Measurements from ENCODE around the gene EVC.

EVC gene

GRCh38 chr4:5815641-5816040, 104.6 kb downstream of the EVC start:
- Histone ChIP-seq H3K4me1 (peaks cover 0 to 4% (median 0%) of the 10 kb centered on the region in 10 experiments; a peak in 4 of 20 replicates), H3K4me3 (no peak overlapping the region), H3K9ac (no peak overlapping the region), H3K27ac (no peak overlapping the region), H3K36me3 (peaks cover 24 to 86% (median 70%) of the 10 kb centered on the region in 11 experiments), H3K27me3 (no peaks in the 10 kb centered on the region), H3K4me2 (no peak overlapping the region), H4K20me1 (peaks cover 0 to 58% (median 8%) of the 10 kb centered on the region in 11 experiments; a peak in 12 of 22 replicates), H3K9me3 (replicated peaks in 1 of 11) (peaks cover 0 to 3% (median 0%) of the 10 kb centered on the region in 11 experiments; a peak in 1 of 22 replicates)
- no peak for TF ChIP-seq Cebpa-rat (IDR thresholded peaks at IDR 0.05)

- Histone ChIP-seq H3K4me2 (no peak overlapping the region), H4K20me1 (peaks cover 0 to 56% (median 8%) of the 10 kb centered on the region in 11 experiments; a peak in 12 of 22 replicates), H3K9ac (no peak overlapping the region), H3K27ac (no peak overlapping the region), H3K27me3 (no peaks in the 10 kb centered on the region), H3K9me3 (replicated peaks in 1 of 11) (no peaks in the 10 kb centered on the region), H3K4me3 (no peak overlapping the region), H3K4me1 (peaks cover 0 to 4% (median 0%) of the 10 kb centered on the region in 10 experiments; a peak in 4 of 20 replicates), H3K36me3 (peaks cover 19 to 86% (median 70%) of the 10 kb centered on the region in 11 experiments)
- TF ChIP-seq Cebpa-rat (IDR thresholded peaks at IDR 0.05) = no peak
These were observed 105.1 kb downstream of the EVC start for GRCh38 chr4:5816101-5816500.

- H4K20me1 ChIP-seq = peaks cover 0 to 59% (median 8%) of the 10 kb centered on the region in 11 experiments; a peak in 12 of 22 replicates
- no peak for TF ChIP-seq Cebpa-rat (IDR thresholded peaks at IDR 0.05)
- H3K27me3 ChIP-seq = no peaks in the 10 kb centered on the region
- no peak overlapping the region for H3K27ac ChIP-seq
- H3K4me2 ChIP-seq = no peak overlapping the region
- no peaks in the 10 kb centered on the region for H3K9me3 ChIP-seq (replicated peaks in 1 of 11)
- H3K36me3 ChIP-seq = peaks cover 15 to 86% (median 70%) of the 10 kb centered on the region in 11 experiments
- H3K4me1 ChIP-seq = peaks cover 0 to 9% (median 3%) of the 10 kb centered on the region in 10 experiments; a peak in 11 of 20 replicates
- H3K4me3 ChIP-seq = no peak overlapping the region
- no peak overlapping the region for H3K9ac ChIP-seq
These were observed 105.9 kb downstream of the EVC start for GRCh38 chr4:5816851-5817375.

GRCh38 chr4:5821665-5822358, 110.8 kb downstream of the EVC start:
- Histone ChIP-seq H3K9me3 (replicated peaks in 1 of 11) (no peaks in the 10 kb centered on the region), H3K27me3 (no peaks in the 10 kb centered on the region), H3K36me3 (peaks cover 15 to 89% (median 77%) of the 10 kb centered on the region in 11 experiments), H4K20me1 (peaks cover 2 to 66% (median 20%) of the 10 kb centered on the region in 11 experiments; a peak in 18 of 22 replicates), H3K4me1 (peaks cover 26 to 54% (median 52%) of the 10 kb centered on the region in 10 experiments), H3K4me3 (no peak overlapping the region), H3K4me2 (peak overlapping the region in 8 of 11 experiments; percentile 49 to 97 (median 88); a peak in 13 of 22 replicates), H3K27ac (no peak overlapping the region), H3K9ac (no peak overlapping the region)
- no peak for TF ChIP-seq Cebpa-rat (IDR thresholded peaks at IDR 0.05)

GRCh38 chr4:5822619-5823018, 111.6 kb downstream of the EVC start:
- Histone ChIP-seq H3K9me3 (replicated peaks in 1 of 11) (no peaks in the 10 kb centered on the region), H3K4me1 (peaks cover 34 to 62% (median 60%) of the 10 kb centered on the region in 10 experiments), H4K20me1 (peaks cover 4 to 68% (median 28%) of the 10 kb centered on the region in 11 experiments; a peak in 18 of 22 replicates), H3K36me3 (peaks cover 12 to 81% (median 68%) of the 10 kb centered on the region in 11 experiments), H3K27ac (peak overlapping the region in 3 of 11 experiments; percentile 8 to 44 (median 18); a peak in 4 of 22 replicates), H3K4me2 (peak overlapping the region in 9 of 11 experiments; percentile 44 to 97 (median 84); a peak in 18 of 22 replicates), H3K9ac (0 out of 22 replicates have a peak overlapping the region, but pooled peaks of 2 of the 11 experiments have one; percentile 0 to 13), H3K27me3 (no peaks in the 10 kb centered on the region), H3K4me3 (no peak overlapping the region)
- no peak for TF ChIP-seq Cebpa-rat (IDR thresholded peaks at IDR 0.05)

- Histone ChIP-seq H3K4me1 (peaks cover 44 to 72% (median 70%) of the 10 kb centered on the region in 10 experiments), H3K4me2 (peak overlapping the region; percentile 15 to 97 (median 67); a peak in 19 of 22 replicates), H4K20me1 (peaks cover 4 to 79% (median 35%) of the 10 kb centered on the region in 11 experiments; a peak in 18 of 22 replicates), H3K9ac (peak overlapping the region in 1 of 11 experiments; percentile 13; a peak in 1 of 22 replicates), H3K9me3 (replicated peaks in 1 of 11) (no peaks in the 10 kb centered on the region), H3K27me3 (peaks cover 0 to 9% (median 0%) of the 10 kb centered on the region in 11 experiments; a peak in 3 of 22 replicates), H3K27ac (peak overlapping the region in 1 of 11 experiments; percentile 18; a peak in 1 of 22 replicates), H3K36me3 (peaks cover 5 to 79% (median 66%) of the 10 kb centered on the region in 11 experiments; a peak in 21 of 22 replicates), H3K4me3 (0 out of 20 replicates have a peak overlapping the region, but pooled peaks of 1 of the 10 experiments have one; percentile 6)
- no peak for TF ChIP-seq Cebpa-rat (IDR thresholded peaks at IDR 0.05)
These were observed 112.7 kb downstream of the EVC start for GRCh38 chr4:5823542-5824211.

- H3K9me3 ChIP-seq (replicated peaks in 1 of 11) = no peaks in the 10 kb centered on the region
- no peak overlapping the region for H3K27ac ChIP-seq
- peaks cover 5 to 79% (median 66%) of the 10 kb centered on the region in 11 experiments; a peak in 21 of 22 replicates for H3K36me3 ChIP-seq
- H4K20me1 ChIP-seq = peaks cover 4 to 84% (median 35%) of the 10 kb centered on the region in 11 experiments; a peak in 18 of 22 replicates
- H3K4me2 ChIP-seq = peak overlapping the region; percentile 15 to 97 (median 67); a peak in 19 of 22 replicates
- H3K27me3 ChIP-seq = peaks cover 0 to 13% (median 0%) of the 10 kb centered on the region in 11 experiments; a peak in 3 of 22 replicates
- peaks cover 44 to 78% (median 75%) of the 10 kb centered on the region in 10 experiments for H3K4me1 ChIP-seq
- no peak overlapping the region for H3K9ac ChIP-seq
- TF ChIP-seq Cebpa-rat (IDR thresholded peaks at IDR 0.05) = no peak
- no peak overlapping the region for H3K4me3 ChIP-seq
These were observed 113.2 kb downstream of the EVC start for GRCh38 chr4:5824227-5824626.

- Histone ChIP-seq H3K9ac (no peak overlapping the region), H4K20me1 (peaks cover 4 to 84% (median 35%) of the 10 kb centered on the region in 11 experiments; a peak in 18 of 22 replicates), H3K27ac (no peak overlapping the region), H3K4me1 (peaks cover 44 to 82% (median 75%) of the 10 kb centered on the region in 10 experiments), H3K9me3 (replicated peaks in 1 of 11) (no peaks in the 10 kb centered on the region), H3K4me3 (no peak overlapping the region), H3K27me3 (peaks cover 0 to 13% (median 0%) of the 10 kb centered on the region in 11 experiments; a peak in 4 of 22 replicates), H3K36me3 (peaks cover 5 to 75% (median 63%) of the 10 kb centered on the region in 11 experiments; a peak in 21 of 22 replicates), H3K4me2 (peak overlapping the region; percentile 15 to 97 (median 88); a peak in 19 of 22 replicates)
- TF ChIP-seq Cebpa-rat (IDR thresholded peaks at IDR 0.05) = no peak
These were observed 113.6 kb downstream of the EVC start for GRCh38 chr4:5824635-5825034.
